ENCODE data around the gene PTPRR.

Gene PTPRR

GRCh38 chr12:70920251-70920851 is at the start of gene PTPRR:
Gene PTPRR, minus strand, starts transcription at chr12:70920738. Its CDS starts 348 bp downstream, at chr12:70920390.
- no peak for TF ChIP-seq ZNF274 (IDR thresholded peaks at IDR 0.05; ENCODE audit: low read depth, low read length)
- TF ChIP-seq SUZ12 (IDR thresholded peaks at IDR 0.05; ENCODE audit: extremely low read depth, insufficient read depth, insufficient read length): no peak
- peak within 1 kb of the TSS; percentile 40 for H3K4me3 ChIP-seq (ENCODE audit: insufficient read length, low read depth)
- peak; percentile 36 for DNase-seq (ENCODE audit: low read depth, low spot score)
- H3K36me3 ChIP-seq (ENCODE audit: insufficient read depth, insufficient read length, low read length): no peaks in the 10 kb centered on the region
- peaks cover 3% of the 10 kb centered on the region for H3K4me1 ChIP-seq (ENCODE audit: insufficient read depth, insufficient read length)
- H3K27me3 ChIP-seq (ENCODE audit: insufficient read depth, insufficient read length): peaks cover 20% of the 10 kb centered on the region
- H3K9ac ChIP-seq (ENCODE audit: insufficient read length, low read depth): peak within 1 kb of the TSS; percentile 33
- no peaks in the 10 kb centered on the region for H3K9me3 ChIP-seq (ENCODE audit: insufficient read depth, low read length)

GRCh38 chr12:70966996-70967790 is 46.7 kb upstream of the PTPRR start:
- H3K4me3 ChIP-seq (ENCODE audit: insufficient read length, low read depth): no peak overlapping the region
- TF ChIP-seq ZNF274 (IDR thresholded peaks at IDR 0.05; ENCODE audit: low read depth, low read length) (no peak), SUZ12 (IDR thresholded peaks at IDR 0.05; ENCODE audit: extremely low read depth, insufficient read depth, insufficient read length) (no peak), YY1 (IDR thresholded peaks at IDR 0.05; ENCODE audit: insufficient read depth, insufficient read length) (no peak)
- no peak overlapping the region for H3K9ac ChIP-seq (ENCODE audit: insufficient read length, low read depth)
- no peaks in the 10 kb centered on the region for H3K36me3 ChIP-seq (ENCODE audit: insufficient read depth, insufficient read length, low read length)
- no peaks in the 10 kb centered on the region for H3K9me3 ChIP-seq (ENCODE audit: insufficient read depth, low read length)
- H3K27me3 ChIP-seq (ENCODE audit: insufficient read depth, insufficient read length): no peaks in the 10 kb centered on the region
- no peaks in the 10 kb centered on the region for H3K4me1 ChIP-seq (ENCODE audit: insufficient read depth, insufficient read length)
- no peak for DNase-seq (ENCODE audit: low read depth, low spot score)

- Histone ChIP-seq H3K9me3 (ENCODE audit: insufficient read depth, low read length) (no peaks in the 10 kb centered on the region), H3K27me3 (ENCODE audit: insufficient read depth, insufficient read length) (no peaks in the 10 kb centered on the region), H3K4me1 (ENCODE audit: insufficient read depth, insufficient read length) (no peaks in the 10 kb centered on the region), H3K9ac (ENCODE audit: insufficient read length, low read depth) (no peak overlapping the region), H3K4me3 (ENCODE audit: insufficient read length, low read depth) (no peak overlapping the region), H3K36me3 (ENCODE audit: insufficient read depth, insufficient read length, low read length) (no peaks in the 10 kb centered on the region)
- DNase-seq (ENCODE audit: low read depth, low spot score): no peak
- TF ChIP-seq YY1 (IDR thresholded peaks at IDR 0.05; ENCODE audit: insufficient read depth, insufficient read length): no peak
- no peak for TF ChIP-seq ZNF274 (IDR thresholded peaks at IDR 0.05; ENCODE audit: low read depth, low read length)
- TF ChIP-seq SUZ12 (IDR thresholded peaks at IDR 0.05; ENCODE audit: extremely low read depth, insufficient read depth, insufficient read length): no peak
Measured at GRCh38 chr12:70966046-70966445, 45.5 kb upstream of the PTPRR start.

GRCh38 chr12:70964867-70965510 is 44.5 kb upstream of the PTPRR start:
- no peaks in the 10 kb centered on the region for H3K4me1 ChIP-seq (ENCODE audit: insufficient read depth, insufficient read length)
- no peaks in the 10 kb centered on the region for H3K27me3 ChIP-seq (ENCODE audit: insufficient read depth, insufficient read length)
- TF ChIP-seq SUZ12 (IDR thresholded peaks at IDR 0.05; ENCODE audit: extremely low read depth, insufficient read depth, insufficient read length) (no peak), YY1 (IDR thresholded peaks at IDR 0.05; ENCODE audit: insufficient read depth, insufficient read length) (no peak), ZNF274 (IDR thresholded peaks at IDR 0.05; ENCODE audit: low read depth, low read length) (no peak)
- no peak overlapping the region for H3K9ac ChIP-seq (ENCODE audit: insufficient read length, low read depth)
- no peak for DNase-seq (ENCODE audit: low read depth, low spot score)
- H3K36me3 ChIP-seq (ENCODE audit: insufficient read depth, insufficient read length, low read length): no peaks in the 10 kb centered on the region
- no peak overlapping the region for H3K4me3 ChIP-seq (ENCODE audit: insufficient read length, low read depth)
- no peaks in the 10 kb centered on the region for H3K9me3 ChIP-seq (ENCODE audit: insufficient read depth, low read length)

- Histone ChIP-seq H3K4me1 (ENCODE audit: insufficient read depth, insufficient read length) (no peaks in the 10 kb centered on the region), H3K9ac (ENCODE audit: insufficient read length, low read depth) (no peak overlapping the region), H3K4me3 (ENCODE audit: insufficient read length, low read depth) (no peak overlapping the region), H3K36me3 (ENCODE audit: insufficient read depth, insufficient read length, low read length) (no peaks in the 10 kb centered on the region), H3K27me3 (ENCODE audit: insufficient read depth, insufficient read length) (no peaks in the 10 kb centered on the region), H3K9me3 (ENCODE audit: insufficient read depth, low read length) (no peaks in the 10 kb centered on the region)
- no peak for TF ChIP-seq YY1 (IDR thresholded peaks at IDR 0.05; ENCODE audit: insufficient read depth, insufficient read length)
- TF ChIP-seq SUZ12 (IDR thresholded peaks at IDR 0.05; ENCODE audit: extremely low read depth, insufficient read depth, insufficient read length): no peak
- no peak for TF ChIP-seq ZNF274 (IDR thresholded peaks at IDR 0.05; ENCODE audit: low read depth, low read length)
- no peak for DNase-seq (ENCODE audit: low read depth, low spot score)
Measured at GRCh38 chr12:70963081-70963660, 42.6 kb upstream of the PTPRR start.

GRCh38 chr12:70962226-70962794 is 41.8 kb upstream of the PTPRR start:
- Histone ChIP-seq H3K9me3 (ENCODE audit: insufficient read depth, low read length) (no peaks in the 10 kb centered on the region), H3K9ac (ENCODE audit: insufficient read length, low read depth) (no peak overlapping the region), H3K36me3 (ENCODE audit: insufficient read depth, insufficient read length, low read length) (no peaks in the 10 kb centered on the region), H3K4me1 (ENCODE audit: insufficient read depth, insufficient read length) (no peaks in the 10 kb centered on the region), H3K27me3 (ENCODE audit: insufficient read depth, insufficient read length) (no peaks in the 10 kb centered on the region), H3K4me3 (ENCODE audit: insufficient read length, low read depth) (no peak overlapping the region)
- DNase-seq (ENCODE audit: low read depth, low spot score): no peak
- TF ChIP-seq ZNF274 (IDR thresholded peaks at IDR 0.05; ENCODE audit: low read depth, low read length) (no peak), YY1 (IDR thresholded peaks at IDR 0.05; ENCODE audit: insufficient read depth, insufficient read length) (no peak), SUZ12 (IDR thresholded peaks at IDR 0.05; ENCODE audit: extremely low read depth, insufficient read depth, insufficient read length) (no peak)

Data from NT2/D1 (cell line).